SKM-1 treated with dmso at 0.1 percent for 144 hours (cell line): ENCODE measurements around the gene GNAL.

ENCODE experiments used
- DNase-seq: peaks from one replicate; lab custom pipeline; 2025; ENCODE audit not compliant: unreplicated experiment; lab: John Stamatoyannopoulos, UW

Gene GNAL

DNA sequence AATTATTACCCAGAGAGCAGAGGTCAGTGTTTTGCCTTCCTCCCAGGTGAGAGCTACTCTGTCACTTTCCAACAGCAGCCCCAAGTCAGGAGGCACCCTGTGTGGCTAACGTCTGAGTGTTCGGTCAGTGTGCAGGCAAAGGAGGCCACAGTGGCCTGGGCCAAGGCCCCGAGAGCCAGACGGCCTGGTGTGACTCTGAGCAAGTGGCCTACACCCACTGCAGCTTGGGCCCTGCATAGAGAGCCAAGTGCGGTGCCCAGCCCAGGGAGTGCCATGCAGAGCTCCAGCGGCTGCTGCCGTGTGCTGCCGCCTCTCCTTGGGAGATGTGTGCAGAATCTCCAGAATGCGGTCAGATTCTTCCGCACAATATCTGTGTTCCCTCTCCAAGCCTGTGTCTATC, 70.4 kb downstream of the GNAL start:
- DNase-seq: no peak

DNA sequence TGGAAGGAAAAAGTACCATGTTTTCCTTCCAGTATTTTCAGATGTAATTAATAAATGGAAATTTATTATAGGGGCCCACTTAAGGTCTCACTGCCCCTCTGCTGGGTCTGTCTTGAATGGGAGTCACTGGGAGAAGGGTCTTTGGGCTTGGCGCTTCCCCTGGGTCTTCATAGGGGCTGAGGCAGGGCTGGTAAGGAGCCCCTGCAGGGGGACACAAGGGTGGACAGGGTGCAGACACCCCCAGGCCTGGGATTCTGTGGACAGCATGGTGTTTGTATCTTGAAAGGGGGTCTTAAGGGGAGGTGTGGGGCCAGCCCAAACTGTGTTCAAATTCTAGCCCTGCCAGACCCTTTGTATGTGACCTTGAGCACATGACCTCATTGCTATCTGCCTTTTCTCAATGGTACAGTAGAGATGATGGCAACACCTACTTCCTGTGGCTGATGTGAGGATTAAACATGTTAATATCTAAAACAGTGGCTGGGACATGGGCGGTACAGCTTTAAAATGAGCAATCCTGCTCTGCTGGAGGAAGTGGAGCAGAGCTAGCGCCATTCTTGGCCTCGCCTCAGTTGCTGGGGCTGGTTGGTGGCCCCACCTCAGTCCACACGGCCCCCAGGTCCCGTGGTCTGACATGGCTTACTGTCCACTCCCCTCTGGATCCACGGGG, 71.6 kb downstream of the GNAL start:
- no peak for DNase-seq

DNA sequence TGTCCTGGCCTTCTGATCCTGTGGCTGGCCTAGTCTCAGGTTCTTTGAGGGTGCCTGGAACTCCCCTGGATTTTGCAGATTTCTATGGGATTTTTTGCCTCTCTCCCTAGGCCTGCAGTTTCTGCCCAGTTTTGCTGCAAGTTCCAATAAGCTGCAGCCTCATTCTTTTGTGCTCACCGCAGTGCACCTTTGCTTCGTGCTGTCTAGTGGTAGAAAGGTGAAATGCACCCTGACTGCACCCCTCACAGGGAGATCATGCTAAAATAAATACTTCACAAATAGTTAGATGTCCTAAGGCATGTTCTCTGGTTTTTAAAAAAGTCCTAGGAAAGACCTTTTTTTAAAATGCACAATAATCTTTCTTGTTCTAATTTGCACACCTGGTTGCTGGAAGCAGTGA, 72.5 kb downstream of the GNAL start:
- DNase-seq: no peak

DNA sequence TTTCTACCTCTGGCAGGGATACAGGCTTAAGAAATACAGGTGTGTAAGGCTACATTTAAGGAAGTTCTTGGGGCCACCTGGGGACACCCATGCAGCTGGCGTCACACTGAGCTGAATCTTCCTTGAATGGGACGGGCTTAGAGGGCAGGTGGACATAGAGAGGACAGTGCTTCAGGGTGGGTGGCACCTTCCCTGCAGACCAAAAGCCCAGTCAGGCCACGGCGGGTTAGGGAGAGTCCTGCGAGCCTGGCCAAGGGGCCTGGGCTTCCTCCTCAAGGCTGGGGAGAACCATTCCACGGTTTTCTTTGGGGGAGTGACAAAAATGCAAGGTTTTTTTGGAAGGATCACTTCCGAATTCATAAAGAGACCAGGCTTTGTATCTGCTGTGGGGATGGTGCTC, 73.4 kb downstream of the GNAL start:
- no peak for DNase-seq

DNA sequence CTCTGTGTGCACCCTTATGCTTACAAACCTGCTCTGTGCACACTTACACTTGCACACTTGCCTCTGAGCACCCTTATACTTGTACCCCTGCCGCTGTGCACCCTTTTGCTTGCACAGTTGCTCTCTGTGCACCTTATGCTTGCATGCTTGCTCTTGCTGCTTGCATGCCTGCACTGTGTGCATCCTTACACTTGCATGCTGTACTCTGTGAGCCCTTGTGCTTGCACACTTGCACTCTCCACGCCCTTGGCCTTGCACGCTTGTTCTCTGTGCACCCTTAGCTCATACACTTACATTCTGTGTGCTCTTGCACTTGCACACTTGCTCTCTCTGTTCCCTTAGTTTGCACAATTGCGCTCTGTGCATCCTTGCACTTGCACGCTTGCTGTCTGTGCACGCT, 78.3 kb downstream of the GNAL start:
- DNase-seq: no peak

DNA sequence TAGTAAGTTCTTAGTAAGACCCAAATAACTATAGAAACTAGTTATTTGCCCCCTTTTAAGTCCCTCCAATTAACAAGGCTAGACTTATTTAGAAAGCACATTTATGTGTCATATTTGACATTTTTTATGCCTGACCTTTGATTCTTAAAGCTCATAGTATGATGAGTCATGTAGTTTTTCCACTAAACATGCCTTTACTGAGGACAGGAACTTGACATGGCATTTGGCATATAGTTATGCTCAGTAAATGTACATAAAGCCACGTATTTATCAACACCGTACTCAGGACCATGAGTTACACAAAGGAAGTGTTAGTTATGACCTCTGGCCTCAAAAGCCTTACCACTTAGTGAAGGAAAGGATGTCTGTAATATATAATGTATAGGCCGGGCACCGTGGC, 78.9 kb downstream of the GNAL start:
- no peak for DNase-seq

DNA sequence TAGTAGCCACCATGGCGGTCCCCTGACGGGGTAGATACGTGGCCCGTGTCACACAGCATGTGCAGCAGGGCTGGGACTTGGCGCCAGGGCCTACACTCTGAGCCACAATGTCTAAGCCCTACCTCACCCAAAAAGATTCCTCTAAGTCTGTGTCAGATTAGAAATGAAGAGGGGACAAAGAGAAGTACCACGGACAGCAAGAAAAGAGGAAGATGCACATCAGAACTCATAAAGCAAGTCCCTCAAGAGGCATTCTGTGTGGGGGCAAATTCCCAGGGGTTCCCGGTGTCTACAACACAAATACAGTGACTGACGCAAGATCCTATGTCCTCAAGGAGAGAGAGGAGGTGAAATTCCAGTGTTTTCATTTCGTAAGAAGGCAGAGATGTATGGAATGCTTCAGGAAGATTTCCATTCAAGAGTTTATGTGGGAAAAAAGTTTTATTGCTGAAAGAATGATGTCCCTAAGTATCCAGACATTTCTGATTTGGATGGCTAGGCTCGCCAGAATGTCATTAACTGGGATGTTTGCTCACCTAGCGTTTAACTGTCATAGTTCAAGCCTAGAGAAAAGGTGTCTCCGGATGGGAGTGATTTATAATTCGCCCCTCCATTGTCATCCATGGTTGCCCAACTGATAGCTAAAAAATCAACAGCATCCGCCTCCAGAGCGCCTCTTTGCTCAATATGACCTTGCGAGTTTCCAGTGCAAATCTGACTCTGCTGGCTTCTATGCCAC, 86.5 kb downstream of the GNAL start:
- DNase-seq: no peak

DNA sequence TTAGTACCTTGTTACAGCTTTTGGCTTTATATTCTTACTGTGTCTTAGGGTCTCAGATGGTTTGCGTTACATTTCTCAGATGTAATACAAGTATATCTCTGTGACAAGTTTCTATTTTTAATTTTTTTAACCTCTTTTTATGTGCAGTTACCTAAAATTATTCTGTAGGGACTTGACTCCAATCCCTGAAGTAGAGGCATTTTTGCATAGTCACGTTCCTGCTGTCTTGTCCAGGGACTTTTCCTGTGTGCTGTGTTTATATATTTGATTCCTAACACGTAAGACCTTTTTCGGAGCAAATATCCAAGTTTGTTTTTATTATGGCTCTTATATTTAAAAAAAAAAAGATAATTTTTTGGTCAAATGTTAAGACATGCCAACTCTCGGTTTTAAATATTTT, 91.0 kb downstream of the GNAL start:
- DNase-seq: no peak

DNA sequence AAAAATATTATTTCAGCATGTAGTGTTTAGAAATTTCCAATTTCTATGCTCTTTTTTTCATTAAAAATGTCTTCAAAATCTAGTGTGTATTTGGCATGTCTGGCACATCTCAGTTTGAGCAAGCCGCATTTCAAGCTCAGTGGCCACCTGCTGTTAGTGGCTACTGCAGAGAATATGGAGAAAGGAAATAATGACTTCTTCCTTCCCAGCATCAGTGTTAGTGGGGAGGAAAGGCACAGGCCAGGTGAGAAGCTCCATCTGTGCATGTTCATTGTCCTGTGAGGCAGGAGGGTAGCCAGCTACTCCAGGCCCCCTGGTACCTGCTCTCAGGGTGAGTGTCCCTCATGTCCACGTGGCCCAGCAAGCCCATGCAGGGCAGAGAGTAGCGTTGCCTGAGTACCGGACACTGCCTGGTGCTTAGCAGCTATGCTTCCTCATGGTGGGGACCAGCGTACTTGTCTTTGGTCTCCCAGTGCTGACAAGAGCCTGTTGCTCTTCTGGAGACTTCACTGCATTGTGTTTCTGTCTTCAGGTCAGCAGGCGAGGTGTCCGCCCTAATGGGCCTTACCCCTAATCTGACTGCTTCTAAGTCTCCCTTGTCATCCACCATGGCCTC, 94.8 kb downstream of the GNAL start:
- no peak for DNase-seq

DNA sequence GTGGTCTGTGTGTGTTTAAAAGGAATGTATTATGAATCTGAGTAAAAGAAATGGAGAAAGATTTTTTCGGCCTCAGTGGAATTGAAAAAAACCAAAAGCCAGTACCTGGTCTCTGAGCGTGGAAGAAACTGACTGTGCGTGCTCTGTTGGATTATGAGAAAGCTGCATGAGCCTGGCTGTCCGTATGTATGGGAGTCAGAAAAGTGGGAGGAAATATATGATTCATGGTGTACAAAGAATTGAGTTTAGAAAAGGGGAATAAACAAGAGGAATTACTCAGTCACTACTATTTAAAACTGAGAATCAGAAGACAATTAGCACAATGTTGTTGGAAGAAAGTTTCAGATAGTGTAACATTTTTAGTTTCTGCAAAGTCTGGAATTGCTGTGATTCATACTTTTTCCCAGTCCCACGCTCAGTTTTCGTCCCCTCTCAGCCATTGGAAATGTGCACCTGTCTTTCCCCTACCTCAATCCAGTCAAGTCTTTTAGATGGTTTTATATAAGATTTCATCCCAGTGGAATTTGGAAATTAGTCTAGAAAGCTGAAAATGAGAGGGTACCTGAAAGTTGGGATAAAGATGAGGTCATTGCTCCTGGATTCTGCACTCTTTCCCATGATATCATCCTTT, 95.7 kb downstream of the GNAL start:
- no peak for DNase-seq

DNA sequence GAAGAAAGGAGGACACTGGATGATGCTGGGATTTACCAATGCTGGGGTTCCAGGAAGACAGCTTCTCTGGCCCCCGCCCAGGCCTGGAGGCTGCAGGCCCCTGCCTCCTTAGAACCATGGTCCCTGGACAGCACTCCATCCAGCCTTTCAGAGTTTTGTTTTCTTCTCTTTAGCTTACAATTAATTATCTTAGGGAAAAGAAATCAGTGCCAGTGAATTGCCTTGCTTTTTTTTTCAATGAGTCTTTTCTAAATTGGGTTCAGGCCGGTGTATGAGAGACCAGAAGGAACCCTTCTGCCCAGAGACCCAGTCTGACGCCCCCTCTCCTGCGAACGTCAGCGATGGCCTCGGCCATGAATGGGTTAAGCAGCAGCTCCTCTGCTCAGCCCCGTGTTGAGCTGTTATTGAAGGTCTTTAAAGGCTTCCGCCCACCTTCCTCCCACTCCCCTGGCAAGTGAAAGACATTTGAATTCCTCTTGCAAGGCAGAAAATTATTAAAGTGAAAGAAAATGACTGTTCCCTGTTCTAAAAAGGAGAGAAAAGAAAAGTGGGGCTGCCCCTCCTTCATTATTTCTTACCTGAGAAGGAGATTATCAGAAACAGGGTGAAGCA, 96.5 kb downstream of the GNAL start:
- no peak for DNase-seq

DNA sequence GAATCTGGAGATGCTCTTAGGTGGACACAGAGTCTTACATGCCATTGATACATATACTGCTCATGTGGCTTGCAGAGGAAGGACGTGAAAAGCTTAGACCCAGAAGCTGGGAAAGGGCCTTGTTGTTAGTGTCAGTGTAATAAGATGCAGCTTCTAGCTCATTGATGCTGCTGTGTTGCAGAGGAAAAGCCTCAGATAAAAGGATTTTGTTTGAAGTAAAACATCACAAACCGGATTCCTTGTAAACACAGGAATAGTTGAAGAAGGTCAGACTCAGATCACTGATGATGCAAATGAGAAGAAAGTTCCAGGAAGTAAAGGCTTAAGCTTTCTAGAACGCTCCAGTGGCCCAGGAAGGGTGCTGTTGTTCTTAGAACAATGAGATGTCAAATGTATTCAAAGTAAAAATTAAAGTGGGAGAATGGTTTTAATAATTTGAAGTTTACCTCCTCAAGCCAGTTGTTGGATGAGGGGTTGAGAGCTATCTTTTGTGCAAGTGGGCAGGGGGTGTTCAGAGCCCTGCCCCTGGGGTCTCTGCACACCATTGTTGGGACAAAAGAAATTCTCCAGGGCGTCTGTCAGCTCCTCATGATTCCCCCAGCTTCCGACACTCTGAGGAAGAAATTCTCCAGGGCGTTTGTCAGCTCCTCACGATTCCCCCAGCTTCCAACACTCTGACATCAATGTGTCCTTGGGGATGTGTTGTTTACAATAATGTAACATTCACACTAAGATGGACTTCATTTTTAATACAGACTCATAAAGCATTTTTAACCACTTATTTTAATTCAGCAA, 100.8 kb downstream of the GNAL start:
- no peak for DNase-seq

DNA sequence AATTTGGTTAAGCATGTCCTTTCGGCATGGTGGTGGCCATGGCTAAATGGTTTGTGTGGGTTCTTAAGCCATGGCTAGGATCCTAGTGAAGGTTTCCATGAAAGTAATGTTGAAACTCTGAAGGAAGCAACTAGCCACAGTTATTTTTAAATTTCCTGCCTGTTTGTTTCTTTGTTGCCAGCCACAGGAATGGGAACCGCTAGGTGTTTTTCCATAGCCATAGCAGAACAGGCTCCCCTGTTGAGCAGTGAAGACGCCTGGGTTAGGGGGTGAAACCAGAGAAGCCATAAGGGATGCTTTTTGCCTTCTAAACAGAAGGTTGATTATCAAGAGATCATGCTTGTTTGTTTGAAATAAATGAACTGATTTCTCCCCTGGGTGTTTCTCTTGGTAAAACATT, 102.1 kb downstream of the GNAL start:
- DNase-seq: no peak

DNA sequence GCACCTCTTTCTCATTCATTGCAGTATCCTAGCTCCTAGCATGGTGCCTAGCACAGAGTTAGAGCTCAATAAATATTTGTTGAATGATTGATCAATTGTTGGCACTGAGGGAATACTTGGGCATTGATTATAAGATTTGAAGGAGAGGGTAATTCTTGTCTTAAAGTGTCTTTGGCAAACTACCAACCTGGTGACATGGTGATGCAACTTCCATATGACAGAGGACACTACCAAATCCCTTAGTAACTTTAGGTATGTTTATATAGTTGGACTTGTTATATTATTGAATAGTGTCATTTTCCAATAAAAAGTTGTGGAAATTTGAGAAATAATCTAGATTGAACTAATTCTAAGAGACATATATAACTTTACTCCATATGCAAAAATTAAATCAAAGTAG, 103.6 kb downstream of the GNAL start:
- no peak for DNase-seq

DNA sequence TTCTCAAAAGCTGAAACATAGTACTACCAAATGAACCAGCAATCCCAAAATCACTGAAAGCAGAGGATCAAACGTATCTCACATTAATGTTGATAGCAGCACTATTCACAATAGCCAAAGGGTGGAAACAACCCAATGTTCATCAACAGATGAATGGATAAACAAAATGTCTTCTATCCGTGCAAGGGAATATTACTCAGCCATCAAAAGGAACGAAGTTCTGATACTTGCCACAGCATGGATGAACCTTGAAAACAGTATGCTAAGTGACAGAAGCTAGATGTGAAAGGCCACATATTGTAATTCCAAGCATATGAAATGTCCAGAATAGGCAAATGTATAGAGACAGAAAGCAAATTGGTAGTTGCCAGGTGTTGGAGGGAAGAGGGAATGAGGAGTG, 105.1 kb downstream of the GNAL start:
- no peak for DNase-seq

DNA sequence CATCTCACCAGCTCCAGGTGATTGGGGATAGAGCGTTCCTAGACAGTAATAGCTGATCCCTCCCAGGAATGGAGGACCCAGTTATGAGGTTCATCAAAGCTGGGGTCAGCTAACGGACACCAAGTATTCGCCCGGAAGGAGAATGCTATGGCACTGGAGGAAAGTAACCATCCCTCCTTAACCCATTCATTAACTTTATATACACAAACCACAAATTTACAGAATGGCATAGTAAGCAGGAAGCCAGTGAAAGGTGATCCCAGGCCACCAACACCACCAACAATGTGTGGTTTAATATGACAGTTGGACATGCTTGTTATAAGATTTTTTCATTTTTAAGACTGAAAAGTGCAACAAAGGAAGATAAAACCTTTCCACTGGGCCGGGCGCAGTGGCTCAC, 106.9 kb downstream of the GNAL start:
- no peak for DNase-seq

DNA sequence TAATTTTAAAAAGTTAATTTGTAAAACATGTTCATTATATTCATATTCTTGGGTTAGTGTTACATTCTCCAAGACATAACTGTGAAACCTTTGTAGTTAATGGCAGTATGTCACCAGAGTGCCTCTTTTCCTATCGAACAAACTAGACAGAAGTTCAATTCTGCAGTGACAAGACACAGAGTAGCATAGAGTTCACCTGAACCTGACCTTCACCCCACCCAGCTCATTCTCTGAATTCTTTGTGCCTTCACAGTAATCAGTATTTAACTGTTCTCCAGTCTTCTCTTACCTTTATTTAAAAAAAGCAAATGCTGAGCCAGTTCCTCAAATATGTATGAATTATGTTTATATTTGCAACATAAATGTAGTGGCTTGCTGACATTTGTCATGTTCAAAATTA, 109.2 kb downstream of the GNAL start:
- DNase-seq: no peak

DNA sequence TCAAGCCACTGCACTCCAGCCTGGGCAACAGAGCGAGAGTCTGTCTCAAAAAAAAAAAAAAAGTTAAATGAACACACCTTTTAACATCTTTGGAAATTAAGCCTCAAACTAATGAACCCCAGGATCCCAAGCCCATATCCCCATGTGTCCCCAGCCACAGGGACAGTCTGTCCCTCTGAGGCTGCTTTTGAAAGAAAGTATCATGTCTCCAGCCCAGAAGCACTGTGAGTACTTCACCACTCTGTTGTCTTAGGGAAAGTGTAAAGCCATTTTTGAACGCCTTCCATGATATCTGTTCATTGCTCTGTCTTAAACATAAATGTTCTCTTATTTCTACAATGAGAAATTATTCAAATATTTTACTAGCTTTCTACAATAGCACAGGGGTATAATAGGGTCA, 110.0 kb downstream of the GNAL start:
- no peak for DNase-seq

DNA sequence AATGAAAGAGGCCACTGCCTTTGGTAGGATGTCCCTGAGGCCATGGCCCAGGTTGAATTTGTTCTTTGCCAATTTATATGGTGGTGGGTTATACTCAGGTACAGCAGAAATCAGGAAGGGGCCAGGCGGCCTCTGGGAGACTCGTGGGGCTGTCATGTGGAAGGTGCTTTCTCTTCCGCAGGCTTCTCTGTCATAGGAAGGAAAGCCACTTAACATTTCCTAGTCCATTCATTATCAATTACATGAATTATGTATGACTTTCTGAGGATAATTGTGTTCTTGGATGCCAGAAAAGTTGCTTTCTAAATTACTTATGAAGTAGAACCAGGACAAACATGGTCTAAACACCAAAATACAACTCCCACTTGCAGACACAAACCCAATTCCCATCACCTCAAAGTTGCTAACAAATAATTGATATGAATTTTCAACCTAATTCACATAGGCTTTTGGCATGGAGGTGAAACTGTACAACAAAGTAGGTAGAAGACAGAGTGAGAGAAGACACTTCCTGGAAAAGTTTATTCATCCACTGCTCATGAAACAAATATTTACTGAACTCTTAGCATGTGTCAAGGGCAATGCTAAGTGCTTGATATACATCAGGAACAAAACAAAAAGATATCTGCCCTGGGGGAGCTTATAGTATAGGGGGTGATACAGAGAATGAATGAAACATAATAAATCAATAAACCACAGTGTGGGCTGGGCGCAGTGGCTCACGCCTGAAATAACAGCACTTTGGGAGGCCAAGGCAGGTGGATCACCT, 111.7 kb downstream of the GNAL start:
- no peak for DNase-seq

DNA sequence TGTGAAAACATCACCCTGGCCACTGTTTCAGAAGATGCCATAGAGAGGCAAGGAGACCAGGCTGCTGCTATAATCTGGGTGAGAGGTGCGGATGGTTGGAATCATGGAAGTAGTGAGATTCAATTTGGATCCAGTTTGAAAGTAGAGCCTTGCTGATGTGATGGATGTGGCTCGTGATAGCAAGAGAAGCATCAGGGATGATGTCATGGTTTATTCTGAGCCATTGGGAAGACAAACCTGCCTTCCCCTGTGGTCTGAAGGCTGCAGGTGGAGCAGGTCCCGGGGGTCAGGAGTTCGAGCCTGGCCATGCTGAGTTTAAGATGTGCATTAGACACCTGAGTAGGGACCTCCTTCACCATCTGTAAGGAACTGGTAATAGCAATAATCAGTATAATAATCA, 112.5 kb downstream of the GNAL start:
- DNase-seq: no peak
